WERI-Rb-1 (cell line): ENCODE results near the gene AASDHPPT.

ENCODE experiments used
- DNase-seq: peaks from one replicate; pipeline ENCODE4 v3.0.0-alpha.2; 2020
- H3K27ac ChIP-seq: fragments of 250-450 bp; sonication (Bioruptor Pico); 2 replicates; pipeline ENCODE4 v1.5.1; 2020; ENCODE audit warnings: mild to moderate bottlenecking, moderate library complexity
- H3K27me3 ChIP-seq: fragments of 250-450 bp; sonication (Bioruptor Pico); 2 replicates; pipeline ENCODE4 v1.5.1; 2021; ENCODE audit warnings: mild to moderate bottlenecking, low read depth, moderate library complexity; ENCODE audit not compliant: insufficient read depth, severe bottlenecking
- H3K36me3 ChIP-seq: fragments of 250-450 bp; sonication (Bioruptor Pico); 2 replicates; pipeline ENCODE4 v1.5.1; 2020; ENCODE audit warnings: mild to moderate bottlenecking, moderate library complexity
- H3K4me3 ChIP-seq: 2 replicates; pipeline ENCODE4 v1.5.1; 2011; ENCODE audit warnings: low read depth, mild to moderate bottlenecking, control low read depth, low read length
- H3K9me3 ChIP-seq: fragments of 250-450 bp; sonication (Bioruptor Pico); 2 replicates; pipeline ENCODE4 v1.5.1; 2021; ENCODE audit warnings: mild to moderate bottlenecking, moderate library complexity; ENCODE audit not compliant: severe bottlenecking
- CTCF ChIP-seq: IDR thresholded peaks from 2 replicates; pipeline ENCODE4 v1.5.1; 2011; ENCODE audit warnings: low read depth, mild to moderate bottlenecking, control low read depth, inconsistent platforms, low read length

AASDHPPT gene

DNA sequence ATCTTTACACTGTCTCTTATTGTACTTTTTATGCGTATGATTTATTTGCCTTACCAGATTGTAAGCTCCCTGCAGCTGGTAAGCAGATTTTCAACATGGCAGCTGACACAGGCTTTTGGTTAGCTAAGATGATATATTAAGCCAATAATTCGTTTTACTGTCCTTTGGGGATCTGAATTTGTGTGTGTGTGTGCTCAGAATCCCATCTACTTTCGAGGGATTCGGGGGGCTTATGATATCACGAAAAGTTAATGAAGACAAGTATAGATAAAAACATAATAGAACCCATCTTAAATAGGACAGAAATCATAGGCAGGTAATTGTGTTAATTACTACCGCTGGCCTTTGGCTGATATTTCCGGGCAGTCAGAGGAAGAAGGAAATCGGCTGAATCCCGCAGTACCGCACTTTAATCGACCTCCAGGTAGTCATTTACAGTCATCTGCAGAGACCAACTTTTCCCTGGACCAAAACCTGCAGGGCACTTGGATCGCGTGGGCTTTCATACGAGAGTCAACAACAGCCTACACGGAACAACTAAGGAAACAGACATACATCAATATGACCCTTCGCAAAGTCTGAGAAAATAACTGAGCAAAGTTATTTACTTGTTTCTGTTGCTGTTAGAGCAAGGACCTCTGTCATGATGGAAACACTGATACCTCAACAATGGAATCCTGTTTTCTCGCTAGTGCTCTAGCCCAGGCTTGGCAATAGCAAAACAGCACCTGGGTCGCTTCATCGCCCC is 1.1 kb upstream of the AASDHPPT start:
- Histone ChIP-seq H3K4me3 (peak overlapping the region; percentile 88), H3K9me3 (no peaks in the 10 kb centered on the region), H3K27me3 (no peaks in the 10 kb centered on the region), H3K36me3 (peaks cover 30% of the 10 kb centered on the region), H3K27ac (peak overlapping the region; percentile 75)
- TF ChIP-seq CTCF = no peak
- peak; percentile 17 for DNase-seq

GRCh38 chr11:106076919-106077608 is 398 bp upstream of the AASDHPPT start, which contains the start of gene KBTBD3:
TSS of gene KBTBD3 (minus strand) at chr11:106077347. CDS start at chr11:106059097, 18,250 bp downstream.
- no peak; the same call in 1 of the 2 replicates for TF ChIP-seq CTCF
- peak within 1 kb of the TSS; percentile 95 for H3K27ac ChIP-seq
- no peaks in the 10 kb centered on the region for H3K9me3 ChIP-seq
- DNase-seq = peak; percentile 99
- peaks cover 37% of the 10 kb centered on the region for H3K36me3 ChIP-seq
- no peaks in the 10 kb centered on the region for H3K27me3 ChIP-seq
- H3K4me3 ChIP-seq = peak within 1 kb of the TSS; percentile 88

DNA sequence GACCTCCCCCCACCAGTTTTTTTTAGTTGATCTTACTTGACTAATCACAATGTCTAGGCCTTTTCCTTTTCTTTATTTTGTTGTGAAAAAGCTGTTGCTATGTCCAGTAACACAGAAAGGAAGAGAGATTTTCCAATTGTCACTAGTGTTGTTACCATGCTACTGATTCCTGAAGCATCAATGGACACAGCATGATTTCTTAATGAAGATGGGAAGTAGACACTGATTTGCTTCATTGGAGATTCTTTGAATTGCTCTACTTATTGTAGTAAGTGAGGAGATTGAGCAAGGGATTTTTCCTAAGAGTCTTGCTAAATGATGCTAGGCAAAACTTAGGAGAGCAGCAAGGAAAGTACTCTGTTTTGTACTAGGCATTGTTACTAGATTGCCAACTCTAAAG is 4.6 kb downstream of the AASDHPPT start:
- Histone ChIP-seq H3K9me3 (no peaks in the 10 kb centered on the region), H3K36me3 (peaks cover 78% of the 10 kb centered on the region)

GRCh38 chr11:106086135-106086534 is 8.7 kb downstream of the AASDHPPT start:
- Histone ChIP-seq H3K9me3 (no peaks in the 10 kb centered on the region), H3K36me3 (peaks cover 78% of the 10 kb centered on the region), H3K27me3 (no peaks in the 10 kb centered on the region), H3K27ac (no peak overlapping the region), H3K4me3 (no peak overlapping the region)
- DNase-seq = no peak
- no peak for TF ChIP-seq CTCF

More for the DNA sequence above, 4.6 kb downstream of the AASDHPPT start:
- Histone ChIP-seq H3K27ac (no peak overlapping the region), H3K4me3 (no peak overlapping the region), H3K27me3 (no peaks in the 10 kb centered on the region)
- TF ChIP-seq CTCF = no peak
- no peak for DNase-seq

GRCh38 chr11:106086850-106087249 is 9.4 kb downstream of the AASDHPPT start:
- no peaks in the 10 kb centered on the region for H3K9me3 ChIP-seq
- no peak for TF ChIP-seq CTCF
- no peak overlapping the region for H3K4me3 ChIP-seq
- no peaks in the 10 kb centered on the region for H3K27me3 ChIP-seq
- peaks cover 78% of the 10 kb centered on the region for H3K36me3 ChIP-seq
- no peak for DNase-seq
- no peak overlapping the region for H3K27ac ChIP-seq
